Mesenchymal stem cell (in vitro differentiated cells and primary cell): ENCODE results near the gene MAFB.

Source experiments
- DNase-seq: peaks from one replicate; pipeline ENCODE4 v3.0.0-alpha.2; 2013
- H2AFZ ChIP-seq: one replicate; pipeline ENCODE4 v1.6.1; 2013; ENCODE audit warnings: low read depth, mild to moderate bottlenecking, control low read depth, inconsistent platforms, low read length, moderate library complexity
- H2AK5ac ChIP-seq: 2 replicates; pipeline ENCODE4 v1.6.1; 2013; ENCODE audit warnings: low read length, moderate library complexity, mild to moderate bottlenecking, inconsistent platforms; ENCODE audit not compliant: severe bottlenecking
- H2BK120ac ChIP-seq: one replicate; pipeline ENCODE4 v1.6.1; 2013; ENCODE audit warnings: low read depth, mild to moderate bottlenecking, inconsistent platforms, low read length, moderate library complexity
- H2BK12ac ChIP-seq, 2 experiments: one replicate each; pipeline ENCODE4 v1.6.1; 2013; ENCODE audit warnings: inconsistent platforms in 2 of 2, low read length in 2 of 2, mild to moderate bottlenecking in 2 of 2, moderate library complexity in 2 of 2, control low read depth in 1 of 2
- H2BK15ac ChIP-seq: one replicate; pipeline ENCODE4 v1.6.1; 2013; ENCODE audit warnings: mild to moderate bottlenecking, low read depth, inconsistent platforms; ENCODE audit not compliant: poor library complexity, severe bottlenecking
- H2BK5ac ChIP-seq: 2 replicates; pipeline ENCODE4 v1.6.1; 2013; ENCODE audit warnings: low read depth, mild to moderate bottlenecking, low read length, control low read depth, inconsistent platforms; ENCODE audit not compliant: poor library complexity, severe bottlenecking
- H3K14ac ChIP-seq, 2 experiments: one replicate each; pipeline ENCODE4 v1.6.1; 2013; ENCODE audit warnings: inconsistent platforms in 2 of 2, low read length in 2 of 2, control low read depth in 1 of 2, mild to moderate bottlenecking in 1 of 2, moderate library complexity in 1 of 2
- H3K18ac ChIP-seq, 2 experiments: one replicate each; pipeline ENCODE4 v1.6.1; 2013; ENCODE audit warnings: inconsistent platforms in 2 of 2, low read length in 2 of 2, control low read depth in 1 of 2, low read depth in 1 of 2, mild to moderate bottlenecking in 1 of 2
- H3K23ac ChIP-seq, 2 experiments: one replicate each; pipeline ENCODE4 v1.6.1; 2013; ENCODE audit warnings: inconsistent platforms in 2 of 2, low read length in 2 of 2, mild to moderate bottlenecking in 2 of 2, moderate library complexity in 2 of 2, control low read depth in 1 of 2
- H3K27ac ChIP-seq: 2 replicates; pipeline ENCODE4 v1.5.1; 2013; ENCODE audit warnings: mild to moderate bottlenecking, moderate library complexity, low read length, control low read depth, inconsistent platforms; ENCODE audit not compliant: poor library complexity, severe bottlenecking
- H3K27me3 ChIP-seq, 2 experiments: 2 replicates each; pipeline versions ENCODE4 v1.6.1 to v1.7.0; 2013; ENCODE audit warnings: low read length in 2 of 2, mild to moderate bottlenecking in 2 of 2, moderate library complexity in 2 of 2, control low read depth in 1 of 2, inconsistent platforms in 1 of 2; ENCODE audit not compliant: control insufficient read depth in 1 of 2, insufficient read depth in 1 of 2
- H3K36me3 ChIP-seq, 2 experiments: 2 replicates each; pipeline versions ENCODE4 v1.6.1 to v1.7.0; 2013; ENCODE audit warnings: low read length in 2 of 2, control low read depth in 1 of 2, inconsistent platforms in 1 of 2, low read depth in 1 of 2, mild to moderate bottlenecking in 1 of 2; ENCODE audit not compliant: insufficient read depth in 2 of 2, control insufficient read depth in 1 of 2
- H3K4ac ChIP-seq, 2 experiments: one replicate each; pipeline ENCODE4 v1.6.1; 2013; ENCODE audit warnings: inconsistent platforms in 2 of 2, low read length in 2 of 2, mild to moderate bottlenecking in 2 of 2, moderate library complexity in 2 of 2, control low read depth in 1 of 2, low read depth in 1 of 2
- H3K4me1 ChIP-seq: 2 replicates; pipeline ENCODE4 v1.6.1; 2013; ENCODE audit warnings: low read depth, low read length, control low read depth; ENCODE audit not compliant: control insufficient read depth, insufficient read depth
- H3K4me2 ChIP-seq: 2 replicates; pipeline ENCODE4 v1.6.1; 2013; ENCODE audit warnings: low read length, mild to moderate bottlenecking, inconsistent platforms; ENCODE audit not compliant: poor library complexity, severe bottlenecking
- H3K4me3 ChIP-seq, 2 experiments: 2 replicates each; pipeline versions ENCODE4 v1.5.1 to v1.7.0; 2013; ENCODE audit warnings: low read length in 2 of 2, mild to moderate bottlenecking in 2 of 2, control low read depth in 1 of 2, low read depth in 1 of 2; ENCODE audit not compliant: insufficient read depth in 1 of 2
- H3K79me1 ChIP-seq: replicated peaks from 2 replicates; pipeline ENCODE4 v1.6.1; 2013; ENCODE audit warnings: mild to moderate bottlenecking, control low read depth, low read length, inconsistent platforms; ENCODE audit not compliant: poor library complexity, severe bottlenecking
- H3K9ac ChIP-seq: 2 replicates; pipeline ENCODE4 v1.7.0; 2013; ENCODE audit warnings: mild to moderate bottlenecking, low read length, moderate library complexity
- H3K9me3 ChIP-seq: 2 replicates; pipeline ENCODE4 v1.7.0; 2013; ENCODE audit warnings: mild to moderate bottlenecking, low read length; ENCODE audit not compliant: control insufficient read depth
- H4K8ac ChIP-seq: one replicate; pipeline ENCODE4 v1.6.1; 2013; ENCODE audit warnings: inconsistent platforms, mild to moderate bottlenecking, low read length, moderate library complexity
- H4K91ac ChIP-seq: one replicate; pipeline ENCODE4 v1.6.1; 2013; ENCODE audit warnings: mild to moderate bottlenecking, low read length, inconsistent platforms
- WGBS: methylation state at CpG from one replicate; pipeline ENCODE4 v1.1.7; 2013; ENCODE audit warnings: mixed read lengths; 5-methylcytosine and 5-hydroxymethylcytosine counted together

Gene MAFB

DNA sequence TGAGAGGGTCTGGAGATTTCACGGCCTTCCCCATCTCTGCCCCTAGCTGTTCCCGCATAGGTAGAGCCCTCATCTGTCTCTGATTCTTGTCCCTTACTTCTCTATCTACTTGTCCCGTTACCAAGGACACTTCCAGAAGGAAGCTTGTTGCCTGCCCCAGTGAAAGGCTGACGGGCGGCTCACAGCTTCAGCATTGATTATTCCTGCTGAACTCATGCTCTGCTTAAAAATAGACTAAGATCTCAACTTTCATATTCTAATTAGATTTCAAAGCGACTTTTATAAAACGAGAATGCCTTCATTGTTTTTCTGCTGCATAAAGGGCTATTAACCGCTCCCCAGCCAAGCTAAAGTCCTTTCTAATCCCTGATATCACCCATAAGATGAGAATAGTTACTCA lies 31.1 kb upstream of the MAFB start:
- no peak for DNase-seq
- no peak overlapping the region for H3K4me3 ChIP-seq
- no peak overlapping the region for H2BK5ac ChIP-seq
- no peak overlapping the region for H2BK120ac ChIP-seq
- H3K4me1 ChIP-seq, result no peaks in the 10 kb centered on the region
- H3K27me3 ChIP-seq, result peaks cover 6 to 26% of the 10 kb centered on the region in 2 experiments
- no peak overlapping the region for H4K91ac ChIP-seq
- H2BK12ac ChIP-seq, result no peak overlapping the region
- H2AK5ac ChIP-seq, result no peak overlapping the region
- no peak overlapping the region for H4K8ac ChIP-seq
- 74% methylated on average over 8 of the region's 8 CpGs for WGBS
- no peak overlapping the region for H3K4ac ChIP-seq
- H3K18ac ChIP-seq, result no peak overlapping the region
- H3K27ac ChIP-seq, result no peak overlapping the region
- no peak overlapping the region for H3K14ac ChIP-seq
- H3K4me2 ChIP-seq, result no peak overlapping the region
- H3K79me1 ChIP-seq, result no peaks in the 10 kb centered on the region
- no peaks in the 10 kb centered on the region for H3K9me3 ChIP-seq
- no peaks in the 10 kb centered on the region for H3K36me3 ChIP-seq
- H2AFZ ChIP-seq, result no peak overlapping the region
- no peak overlapping the region for H3K9ac ChIP-seq
- no peak overlapping the region for H2BK15ac ChIP-seq
- no peak overlapping the region for H3K23ac ChIP-seq

DNA sequence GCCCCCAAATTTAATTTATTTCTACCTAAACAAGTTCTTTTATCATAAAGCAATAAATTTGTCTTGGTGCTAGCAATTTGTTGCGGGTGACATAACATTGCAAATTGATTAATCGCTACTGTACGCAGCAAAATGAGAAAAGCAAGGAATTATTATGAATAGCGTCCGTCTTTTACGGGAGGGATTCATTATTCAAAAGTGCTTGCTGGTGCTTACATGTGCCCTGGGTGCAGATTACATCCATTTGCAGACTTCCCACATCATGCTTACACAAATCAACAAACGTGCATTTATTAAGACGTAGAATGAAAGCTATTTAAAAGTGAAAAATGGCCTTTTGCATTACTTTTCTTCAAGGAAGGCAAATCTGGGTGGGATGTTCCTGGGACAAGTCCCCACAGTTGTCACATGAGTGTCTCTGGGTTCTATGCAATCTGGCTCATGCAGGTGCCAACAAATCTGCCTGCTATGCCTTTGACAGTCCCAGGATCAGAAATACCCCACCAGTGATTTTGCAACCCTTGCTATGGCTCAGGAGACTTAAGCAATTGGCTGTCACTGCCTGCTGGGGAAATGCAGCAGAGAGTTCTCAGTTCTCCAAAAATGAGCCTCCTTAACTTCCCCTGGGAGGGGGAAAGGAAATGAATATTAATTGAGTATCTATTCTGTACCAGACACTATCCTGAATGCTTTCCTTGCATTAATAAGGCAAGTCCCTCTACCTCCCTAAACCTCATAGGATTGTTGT lies 30.1 kb upstream of the MAFB start:
- H3K27ac ChIP-seq, result no peak overlapping the region
- H3K36me3 ChIP-seq, result no peaks in the 10 kb centered on the region
- H3K18ac ChIP-seq, result no peak overlapping the region
- no peak overlapping the region for H3K4me3 ChIP-seq
- no peak overlapping the region for H2AK5ac ChIP-seq
- no peak overlapping the region for H3K4ac ChIP-seq
- DNase-seq, result no peak
- H2BK15ac ChIP-seq, result no peak overlapping the region
- no peak overlapping the region for H3K4me2 ChIP-seq
- no peaks in the 10 kb centered on the region for H3K9me3 ChIP-seq
- H2BK12ac ChIP-seq, result no peak overlapping the region
- H2AFZ ChIP-seq, result no peak overlapping the region
- H3K79me1 ChIP-seq, result no peaks in the 10 kb centered on the region
- no peaks in the 10 kb centered on the region for H3K4me1 ChIP-seq
- H4K8ac ChIP-seq, result no peak overlapping the region
- H3K9ac ChIP-seq, result no peak overlapping the region
- H4K91ac ChIP-seq, result no peak overlapping the region
- H3K23ac ChIP-seq, result no peak overlapping the region
- no peak overlapping the region for H2BK120ac ChIP-seq
- no peak overlapping the region for H3K14ac ChIP-seq
- H2BK5ac ChIP-seq, result no peak overlapping the region
- WGBS, result 94% methylated on average over 8 of the region's 8 CpGs
- H3K27me3 ChIP-seq, result peaks cover 6 to 26% of the 10 kb centered on the region in 2 experiments

DNA sequence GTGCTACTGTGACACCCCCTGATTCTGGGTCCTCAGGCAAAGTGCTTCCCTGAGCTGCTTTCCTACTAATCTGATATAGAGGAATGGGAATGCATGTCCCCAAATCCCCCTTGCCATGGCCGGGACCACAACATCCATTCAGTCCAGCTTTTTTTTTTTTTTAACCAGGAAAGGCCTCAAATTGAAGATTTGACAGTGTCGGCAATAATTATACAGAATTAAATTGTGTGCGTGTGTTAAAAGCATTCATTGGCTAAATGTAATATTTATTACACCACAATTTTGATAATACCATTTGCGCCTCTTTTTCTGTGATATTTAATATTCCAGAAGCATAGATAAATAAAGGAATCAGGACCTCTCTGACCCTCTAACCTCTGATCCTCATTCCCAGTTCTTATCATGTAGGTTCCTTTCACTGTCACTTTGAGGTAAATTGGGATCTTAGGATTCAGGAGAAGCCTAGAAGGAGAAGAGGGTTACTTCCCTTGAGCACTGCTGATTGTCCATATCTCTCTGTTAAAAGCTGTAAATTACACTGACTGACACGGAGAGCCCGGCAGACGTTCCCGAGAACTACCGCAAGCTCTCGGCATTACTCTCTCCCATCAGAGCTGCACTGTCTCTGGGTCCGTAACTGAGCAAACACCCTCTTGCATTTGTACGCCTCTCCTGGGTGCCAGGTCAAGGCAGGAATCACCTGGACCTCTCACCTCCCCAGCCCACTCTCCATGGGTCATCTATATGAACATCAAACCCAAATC lies 29.4 kb upstream of the MAFB start:
- H2AK5ac ChIP-seq, result no peak overlapping the region
- H3K9ac ChIP-seq, result no peak overlapping the region
- WGBS, result 75% methylated on average over 8 of the region's 12 CpGs

DNA sequence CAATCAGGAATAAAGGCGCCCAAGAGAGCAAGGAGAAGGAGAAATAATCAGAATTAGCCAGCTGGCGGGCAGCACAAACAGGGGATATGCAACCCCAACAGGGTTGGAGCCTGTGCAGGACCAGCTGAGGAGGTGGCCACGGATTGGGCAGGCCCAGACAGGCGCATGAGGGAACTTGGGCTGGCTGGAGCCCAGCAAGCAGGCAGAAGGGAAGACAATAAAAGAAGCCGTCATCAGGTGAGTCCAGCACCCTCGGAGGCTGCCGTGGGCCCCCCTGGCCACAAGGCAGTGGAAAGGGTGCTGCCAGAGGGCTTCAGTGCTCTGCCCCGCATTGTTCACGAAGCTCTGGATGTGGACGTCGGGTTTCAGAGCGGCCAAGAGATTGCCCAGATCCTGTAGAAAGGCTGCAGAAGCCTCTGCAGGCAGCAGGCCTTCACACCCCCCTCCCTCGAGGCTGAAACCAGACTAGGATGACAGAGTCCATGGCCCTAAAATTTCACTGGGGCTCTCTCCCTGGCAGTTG lies 28.4 kb upstream of the MAFB start:
- H2BK120ac ChIP-seq, result no peak overlapping the region
- H2AFZ ChIP-seq, result no peak overlapping the region
- H3K4me2 ChIP-seq, result no peak overlapping the region
- H3K9me3 ChIP-seq, result no peaks in the 10 kb centered on the region
- 76% methylated on average over 13 of the region's 13 CpGs for WGBS
- H2BK15ac ChIP-seq, result no peak overlapping the region
- no peak overlapping the region for H4K8ac ChIP-seq
- no peak overlapping the region for H3K23ac ChIP-seq
- no peak overlapping the region for H3K27ac ChIP-seq
- H2BK12ac ChIP-seq, result no peak overlapping the region
- no peak overlapping the region for H3K14ac ChIP-seq
- DNase-seq, result no peak
- H4K91ac ChIP-seq, result no peak overlapping the region
- H2BK5ac ChIP-seq, result no peak overlapping the region
- H3K79me1 ChIP-seq, result no peaks in the 10 kb centered on the region
- no peaks in the 10 kb centered on the region for H3K36me3 ChIP-seq
- H3K4ac ChIP-seq, result no peak overlapping the region
- no peak overlapping the region for H3K4me3 ChIP-seq
- H3K27me3 ChIP-seq, result peaks cover 6 to 26% of the 10 kb centered on the region in 2 experiments
- H3K9ac ChIP-seq, result no peak overlapping the region
- no peak overlapping the region for H3K18ac ChIP-seq
- H3K4me1 ChIP-seq, result no peaks in the 10 kb centered on the region
- H2AK5ac ChIP-seq, result no peak overlapping the region

More for the DNA sequence above, 29.4 kb upstream of the MAFB start:
- Histone ChIP-seq H2BK15ac (no peak overlapping the region), H4K91ac (no peak overlapping the region), H3K23ac (no peak overlapping the region), H3K14ac (no peak overlapping the region), H3K27me3 (peaks cover 6 to 26% of the 10 kb centered on the region in 2 experiments), H3K36me3 (no peaks in the 10 kb centered on the region), H2AFZ (no peak overlapping the region), H3K4me2 (no peak overlapping the region), H3K4me3 (no peak overlapping the region), H2BK5ac (no peak overlapping the region), H3K27ac (no peak overlapping the region), H4K8ac (no peak overlapping the region), H3K4me1 (no peaks in the 10 kb centered on the region), H3K18ac (no peak overlapping the region), H3K9me3 (no peaks in the 10 kb centered on the region), H3K4ac (no peak overlapping the region), H2BK12ac (no peak overlapping the region), H3K79me1 (no peaks in the 10 kb centered on the region), H2BK120ac (no peak overlapping the region)
- DNase-seq, result no peak
